H1 (cell line): Measurements from ENCODE around the gene VWF. TPM values are rescaled to one million over a fixed set of nuclear protein-coding genes. Genes with fewer than 3 reads are reported as not detected.

Source experiments
- BACH1 ChIP-seq: IDR thresholded peaks from 2 replicates; pipeline ENCODE4 v1.6.1; 2012; ENCODE audit warnings: low read length, improper control_type of control experiment
- CREB1 ChIP-seq: IDR thresholded peaks from 2 replicates; pipeline ENCODE4 v1.6.1; 2012; ENCODE audit warnings: inconsistent platforms
- GTF2F1 ChIP-seq: IDR thresholded peaks from 2 replicates; pipeline ENCODE4 v1.6.1; 2012; ENCODE audit warnings: low read depth, low read length, improper control_type of control experiment, borderline replicate concordance
- RFX5 ChIP-seq: IDR thresholded peaks from 2 replicates; pipeline ENCODE4 v1.6.1; 2011; ENCODE audit warnings: low read depth, low read length, improper control_type of control experiment, borderline replicate concordance
- polyA plus RNA-seq, 7 experiments: library from polyadenylated mRNA; depleted of rRNA in 3 of 7; stranded (reverse) in 5 of 7; unstranded in 2 of 7; fragments of >200 nt in 5 of 7; fragments of 200-250 nt in 2 of 7; gene quantifications; 1 replicate in 5 of 7; 2 replicates in 1 of 7; 4 replicates in 1 of 7; pipeline versions ENCODE4 v1.2.1 to v1.2.3, GENCODE V29; 2011 to 2013; ENCODE audit warnings: missing spikeins in 2 of 7, mixed read lengths in 2 of 7
- total RNA-seq: library from RNA; stranded (reverse); fragmentation: NEBNext Ultra II Directional; extraction: Animal tissue kit (Norgen Biotek cat#: 25700); gene quantifications from 2 replicates; pipeline ENCODE4 v1.2.1, GENCODE V29; 2021

Gene VWF
- total and polyA plus RNA-seq, 2 of the 8 experiments (the other 6 are each of a cell fraction or from before 2014, with no cell fraction given), result 0.39 to 0.60 TPM

- TF ChIP-seq BACH1 (no peak), GTF2F1 (no peak), RFX5 (no peak), CREB1 (no peak)
Measured at GRCh38 chr12:6062757-6063735, 61.4 kb downstream of the VWF start (continued).
